SU-DHL-6 (cell line): ENCODE data around the gene HNF1B.

Source experiments
- CTCF ChIP-seq: fragments of 200-600 bp; sonication (generic); IDR thresholded peaks from one replicate; pipeline ENCODE4 v1.5.1; 2017; ENCODE audit warnings: antibody characterized with exemption, mild to moderate bottlenecking, low read length, moderate library complexity; ENCODE audit not compliant: insufficient read depth, poor library complexity, severe bottlenecking
- EZH2phosphoT487 ChIP-seq: fragments of 200-600 bp; sonication (generic), shearing (Covaris generic); conservative IDR thresholded peaks from 2 replicates; pipeline ENCODE4 v1.6.1; 2018; ENCODE audit warnings: mild to moderate bottlenecking, antibody characterized with exemption, low read length, moderate library complexity, mixed read lengths

GRCh38 chr17:37768438-37768837 is 23.6 kb upstream of the HNF1B start:
- TF ChIP-seq CTCF = no peak
- TF ChIP-seq EZH2phosphoT487 = no peak
